ENCODE measurements around the gene STRA6. TPM values are rescaled to one million over a fixed set of nuclear protein-coding genes. Genes with fewer than 3 reads are reported as not detected.
A peak's percentile ranks its signal among the peaks of the same experiment; 100 is the strongest.

STRA6 gene
- total RNA-seq, 1 donor from 2014 or later, result 1.8 TPM

GRCh38 chr15:74179983-74180880, 22.4 kb downstream of the STRA6 start:
- Histone ChIP-seq H3K4me3 (ENCODE audit: low read depth, low read length) (no peak overlapping the region), H3K27me3 (ENCODE audit: control insufficient read depth, insufficient read depth, low read length) (no peaks in the 10 kb centered on the region), H3K36me3 (ENCODE audit: control insufficient read depth, insufficient read depth, low read length) (no peaks in the 10 kb centered on the region)
- TF ChIP-seq CTCF (IDR thresholded peaks at IDR 0.05; ENCODE audit: insufficient read depth, low read length, poor library complexity, severe bottlenecking), result peak; percentile 33
- no peak for DNase-seq (ENCODE audit: low read depth)

DNA sequence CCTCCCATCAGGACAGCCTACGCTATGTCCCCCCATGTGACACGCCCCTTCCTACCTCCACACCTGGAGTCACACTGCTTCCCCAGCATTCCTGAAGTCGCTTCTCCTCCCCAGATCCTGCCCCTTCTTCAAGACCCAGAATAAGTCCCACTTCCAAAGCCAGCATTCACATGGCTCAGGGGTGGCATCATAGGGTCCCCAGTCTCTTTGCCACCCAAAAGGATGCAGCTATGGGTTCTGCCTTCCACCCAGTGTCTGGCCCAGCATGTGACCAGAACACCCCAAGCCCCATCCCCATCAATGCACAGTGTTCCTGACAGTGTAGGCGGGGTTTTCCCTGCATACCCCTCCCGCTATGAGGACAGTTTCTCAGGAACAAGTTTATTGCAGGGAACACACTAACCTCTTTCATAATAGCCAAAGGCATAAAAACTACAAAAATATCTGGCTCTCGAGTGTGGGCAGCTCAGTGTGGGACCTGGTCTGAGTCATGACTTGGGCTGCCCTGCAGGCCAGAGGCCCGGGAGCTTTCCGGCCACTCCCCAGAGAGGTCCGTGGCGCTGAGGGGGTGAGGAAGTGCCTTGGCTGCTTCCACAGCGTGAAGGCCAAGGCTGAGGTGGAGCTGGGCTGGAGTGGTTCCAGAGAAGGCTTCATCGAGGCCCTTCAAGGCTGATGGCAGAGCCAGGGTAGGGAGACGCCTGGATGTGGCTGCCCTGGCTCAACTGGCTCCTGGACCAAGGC, 23.3 kb downstream of the STRA6 start:
- no peak for DNase-seq (ENCODE audit: low read depth)

DNA sequence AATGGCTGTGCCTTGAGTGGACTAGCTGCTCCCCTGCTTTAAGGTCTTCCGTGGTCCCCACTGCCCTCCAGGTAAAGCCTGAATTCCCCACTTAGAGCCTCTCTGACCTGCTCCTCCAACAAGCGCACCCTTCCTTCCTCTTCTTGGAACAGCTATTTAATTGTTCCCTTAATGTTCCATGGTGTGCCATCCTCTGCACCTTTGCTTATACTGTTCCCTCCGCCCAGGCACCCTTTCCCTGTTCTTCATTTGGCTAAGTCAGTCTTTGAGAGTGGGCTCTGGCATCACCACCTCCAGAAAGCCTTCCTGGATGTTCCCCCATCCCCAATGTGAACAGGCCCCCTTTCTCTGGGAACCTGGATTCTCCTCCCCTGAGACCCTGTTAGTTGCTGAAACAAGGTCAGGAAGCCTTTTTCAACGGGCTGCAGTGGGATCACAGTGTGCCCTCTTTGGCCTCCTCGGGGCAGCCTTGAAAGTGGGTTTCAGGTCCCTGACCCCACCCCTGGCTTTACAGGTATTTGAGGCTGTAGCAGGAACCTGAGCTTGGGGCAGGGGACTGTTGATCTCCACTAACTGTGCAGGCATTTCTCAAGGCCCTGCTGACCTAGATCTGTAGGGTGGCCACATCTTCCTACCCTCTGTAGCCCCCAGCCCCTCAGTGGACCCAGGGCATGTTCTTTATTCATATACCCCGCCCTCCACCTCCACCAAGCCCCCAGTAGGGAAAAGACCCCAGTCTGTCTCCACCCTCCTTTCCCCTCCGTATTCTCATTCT, 24.1 kb downstream of the STRA6 start:
- TF ChIP-seq CTCF (IDR thresholded peaks at IDR 0.05; ENCODE audit: insufficient read depth, low read length, poor library complexity, severe bottlenecking), result no peak
- no peak for DNase-seq (ENCODE audit: low read depth)
- H3K27me3 ChIP-seq (ENCODE audit: control insufficient read depth, insufficient read depth, low read length), result no peaks in the 10 kb centered on the region

More for the DNA sequence above, 23.3 kb downstream of the STRA6 start:
- no peaks in the 10 kb centered on the region for H3K27me3 ChIP-seq (ENCODE audit: control insufficient read depth, insufficient read depth, low read length)
- H3K4me3 ChIP-seq (ENCODE audit: low read depth, low read length), result no peak overlapping the region
- no peaks in the 10 kb centered on the region for H3K36me3 ChIP-seq (ENCODE audit: control insufficient read depth, insufficient read depth, low read length)
- no peak for TF ChIP-seq CTCF (IDR thresholded peaks at IDR 0.05; ENCODE audit: insufficient read depth, low read length, poor library complexity, severe bottlenecking)

DNA sequence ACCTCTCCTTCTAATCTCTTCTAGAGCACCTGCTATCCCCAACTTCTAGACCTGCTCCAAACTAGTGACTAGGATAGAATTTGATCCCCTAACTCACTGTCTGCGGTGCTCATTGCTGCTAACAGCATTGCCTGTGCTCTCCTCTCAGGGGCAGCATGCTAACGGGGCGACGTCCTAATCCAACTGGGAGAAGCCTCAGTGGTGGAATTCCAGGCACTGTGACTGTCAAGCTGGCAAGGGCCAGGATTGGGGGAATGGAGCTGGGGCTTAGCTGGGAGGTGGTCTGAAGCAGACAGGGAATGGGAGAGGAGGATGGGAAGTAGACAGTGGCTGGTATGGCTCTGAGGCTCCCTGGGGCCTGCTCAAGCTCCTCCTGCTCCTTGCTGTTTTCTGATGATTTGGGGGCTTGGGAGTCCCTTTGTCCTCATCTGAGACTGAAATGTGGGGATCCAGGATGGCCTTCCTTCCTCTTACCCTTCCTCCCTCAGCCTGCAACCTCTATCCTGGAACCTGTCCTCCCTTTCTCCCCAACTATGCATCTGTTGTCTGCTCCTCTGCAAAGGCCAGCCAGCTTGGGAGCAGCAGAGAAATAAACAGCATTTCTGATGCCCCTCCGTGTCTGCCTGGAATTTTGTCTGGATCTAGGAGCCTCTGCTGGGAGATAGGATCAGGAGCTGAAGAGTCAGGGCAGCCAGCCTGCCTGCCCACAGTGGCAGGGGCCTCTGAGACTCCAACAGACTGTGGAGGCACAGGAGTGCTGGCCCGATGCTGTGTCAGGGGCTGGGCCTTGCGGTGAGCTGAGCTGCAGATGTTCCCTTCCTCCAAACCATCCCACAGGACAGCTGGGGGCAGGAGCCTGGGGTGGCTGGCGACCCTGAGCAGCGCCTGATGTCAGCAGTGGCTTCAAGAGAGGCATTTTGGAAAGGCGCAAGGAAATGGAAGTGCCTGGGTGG, 26.0 kb downstream of the STRA6 start:
- no peak for DNase-seq (ENCODE audit: low read depth)
- H3K27me3 ChIP-seq (ENCODE audit: control insufficient read depth, insufficient read depth, low read length), result no peaks in the 10 kb centered on the region
- no peaks in the 10 kb centered on the region for H3K36me3 ChIP-seq (ENCODE audit: control insufficient read depth, insufficient read depth, low read length)
- no peak for TF ChIP-seq CTCF (IDR thresholded peaks at IDR 0.05; ENCODE audit: insufficient read depth, low read length, poor library complexity, severe bottlenecking)
- no peak overlapping the region for H3K4me3 ChIP-seq (ENCODE audit: low read depth, low read length)

More for the DNA sequence above, 24.1 kb downstream of the STRA6 start:
- H3K36me3 ChIP-seq (ENCODE audit: control insufficient read depth, insufficient read depth, low read length), result no peaks in the 10 kb centered on the region
- H3K4me3 ChIP-seq (ENCODE audit: low read depth, low read length), result no peak overlapping the region
